HepG2 (cell line): Measurements from ENCODE around the gene ELFN1. TPM values are rescaled to one million over a fixed set of nuclear protein-coding genes. Genes with fewer than 3 reads are reported as not detected.

Experiments used
- ATAC-seq: fragments of 200-7000 bp; cut with Tn5 transposase; 3 replicates; pipeline ENCODE4 v1.9.1; 2020; ENCODE audit warnings: mild to moderate bottlenecking, moderate library complexity
- BruUV-seq: library from RNA; stranded (reverse); fragments of 400-500 nt; replicated peaks from 2 replicates; lab custom pipeline; 2021; lab: Mats Ljungman, UMichigan
- CTCF ChIA-PET: fragments of 300-600 bp; formaldehyde crosslinking; extraction: SDS; loops from one replicate; lab custom pipeline; 2021; ENCODE audit warnings: low total read pairs, inconsistent platforms, low intra/inter-chr PET ratio; lab: Yijun Ruan, JAX
- POLR2A ChIA-PET: fragments of 350-600 bp; sonication (Branson Sonifier 250); formaldehyde crosslinking; loops from one replicate; lab custom pipeline; 2020; ENCODE audit warnings: antibody characterized with exemption, inconsistent platforms; lab: Yijun Ruan, JAX
- DNase-seq: peaks from one replicate; pipeline ENCODE4 v3.0.0-alpha.2; 2015; ENCODE audit warnings: low spot score
- FAIRE-seq: peaks from 3 replicates; lab custom pipeline; 2011; peaks lifted over from hg19 to GRCh38; lab: Jason Lieb, UNC
- H2AFZ ChIP-seq: one replicate; pipeline ENCODE4 v1.6.1; 2011; ENCODE audit warnings: low read length, inconsistent platforms
- H3K27ac ChIP-seq: fragments of 300-600 bp; 3 replicates; pipeline ENCODE4 v1.8.0; 2011; ENCODE audit warnings: mixed run types, mild to moderate bottlenecking, mixed read lengths, low read length, inconsistent platforms; ENCODE audit not compliant: insufficient read depth; ENCODE audit errors: extremely low read length
- H3K27me3 ChIP-seq, 2 experiments: fragments of 200-600 bp in 1 of 2; 2 replicates in 1 of 2; 3 replicates in 1 of 2; pipeline versions ENCODE4 v1.6.0 to v1.8.0; 2011; ENCODE audit warnings: low read length in 2 of 2, mild to moderate bottlenecking in 2 of 2, moderate library complexity in 2 of 2, inconsistent platforms in 1 of 2; ENCODE audit not compliant: insufficient read depth in 2 of 2, control insufficient read depth in 1 of 2
- H3K36me3 ChIP-seq, 2 experiments: fragments of 200-600 bp in 1 of 2; replicated peaks in 1 of 2; 2 replicates in 1 of 2; 3 replicates in 1 of 2; pipeline versions ENCODE4 v1.5.1 to v1.8.0; 2011; ENCODE audit warnings: low read length in 2 of 2, inconsistent platforms in 1 of 2; ENCODE audit not compliant: insufficient read depth in 2 of 2, control insufficient read depth in 1 of 2
- H3K4me1 ChIP-seq: 2 replicates; pipeline ENCODE4 v1.5.1; 2012; ENCODE audit warnings: low read length, inconsistent platforms; ENCODE audit not compliant: insufficient read depth
- H3K4me2 ChIP-seq: 2 replicates; pipeline ENCODE4 v1.6.0; 2011; ENCODE audit warnings: low read depth, low read length, inconsistent platforms
- H3K4me3 ChIP-seq, 3 experiments: fragments of 200-600 bp in 1 of 3; sonication (generic), shearing (Covaris generic) in 1 of 3; replicated peaks in 1 of 3; 2 replicates each; pipeline ENCODE4 v1.5.1; 2011 to 2016; ENCODE audit warnings: low read length in 3 of 3, inconsistent platforms in 2 of 3, low read depth in 2 of 3, mild to moderate bottlenecking in 2 of 3, control low read depth in 1 of 3, mixed read lengths in 1 of 3; ENCODE audit not compliant: insufficient read depth in 1 of 3
- H3K79me2 ChIP-seq: one replicate; pipeline ENCODE4 v1.6.1; 2011; ENCODE audit warnings: low read length, inconsistent platforms; ENCODE audit not compliant: insufficient read depth
- H3K9ac ChIP-seq: 2 replicates; pipeline ENCODE4 v1.6.0; 2011; ENCODE audit warnings: mild to moderate bottlenecking, low read depth, low read length, inconsistent platforms; ENCODE audit not compliant: insufficient read depth
- H3K9me3 ChIP-seq: 2 replicates; pipeline ENCODE4 v1.5.1; 2012; ENCODE audit warnings: mild to moderate bottlenecking, low read length
- H4K20me1 ChIP-seq: 2 replicates; pipeline ENCODE4 v1.6.0; 2011; ENCODE audit warnings: inconsistent platforms, mild to moderate bottlenecking, low read length, moderate library complexity; ENCODE audit not compliant: insufficient read depth
- FOXO4 ChIP-seq: sonication (generic); formaldehyde crosslinking; conservative IDR thresholded peaks from 2 replicates; pipeline ENCODE4 v1.8.1; 2023; ENCODE audit warnings: missing genetic modification reagents
- IKZF5 ChIP-seq: IDR thresholded peaks from 2 replicates; pipeline ENCODE4 v1.6.1; 2018; ENCODE audit warnings: missing genetic modification reagents, mild to moderate bottlenecking, missing compliant biosample characterization
- KAT7 ChIP-seq: IDR thresholded peaks from 2 replicates; pipeline ENCODE4 v1.6.1; 2018; ENCODE audit warnings: borderline replicate concordance, missing compliant biosample characterization
- KLF13 ChIP-seq: sonication (generic); formaldehyde crosslinking; IDR thresholded peaks from 2 replicates; pipeline ENCODE4 v1.4.0; 2020; ENCODE audit warnings: mild to moderate bottlenecking, missing genetic modification reagents
- KLF9 ChIP-seq: IDR thresholded peaks from 2 replicates; pipeline ENCODE4 v1.6.1; 2016; ENCODE audit warnings: low read depth
- NKX3-1 ChIP-seq: sonication (generic); formaldehyde crosslinking; IDR thresholded peaks from 2 replicates; pipeline ENCODE4 v1.5.0; 2020; ENCODE audit warnings: missing genetic modification reagents
- PPARG ChIP-seq: conservative IDR thresholded peaks from 2 replicates; pipeline ENCODE4 v1.6.1; 2016; ENCODE audit warnings: missing biosample characterization, missing genetic modification reagents
- SALL1 ChIP-seq: sonication (generic); formaldehyde crosslinking; IDR thresholded peaks from 2 replicates; pipeline ENCODE4 v1.8.0; 2022; ENCODE audit warnings: mild to moderate bottlenecking, missing genetic modification reagents
- TAF15 ChIP-seq: fragments of 200-400 bp; formaldehyde crosslinking; IDR thresholded peaks from one replicate; pipeline ENCODE4 v1.6.1; 2018; ENCODE audit warnings: mild to moderate bottlenecking, low read depth, low read length; ENCODE audit not compliant: poor library complexity, severe bottlenecking
- ZBTB4 ChIP-seq: sonication (generic); formaldehyde crosslinking; IDR thresholded peaks from 2 replicates; pipeline ENCODE4 v1.4.0; 2020; ENCODE audit warnings: missing genetic modification reagents, mild to moderate bottlenecking, borderline replicate concordance
- ZC3H4 ChIP-seq: sonication (generic); formaldehyde crosslinking; IDR thresholded peaks from 2 replicates; pipeline ENCODE4 v1.4.0; 2020; ENCODE audit warnings: missing genetic modification reagents, borderline replicate concordance
- ZMYM3 ChIP-seq: sonication (generic); formaldehyde crosslinking; IDR thresholded peaks from 2 replicates; pipeline ENCODE4 v1.5.1; 2020; ENCODE audit warnings: mild to moderate bottlenecking, missing genetic modification reagents
- ZNF138 ChIP-seq: sonication (generic); formaldehyde crosslinking; IDR thresholded peaks from 2 replicates; pipeline ENCODE4 v1.5.0; 2020; ENCODE audit warnings: mild to moderate bottlenecking, low read depth, missing genetic modification reagents
- ZNF224 ChIP-seq: sonication (generic); formaldehyde crosslinking; IDR thresholded peaks from 2 replicates; pipeline ENCODE4 v1.5.0; 2020; ENCODE audit warnings: mild to moderate bottlenecking, missing genetic modification reagents
- ZNF333 ChIP-seq: sonication (generic); formaldehyde crosslinking; IDR thresholded peaks from 2 replicates; pipeline ENCODE4 v1.4.0; 2020; ENCODE audit warnings: mild to moderate bottlenecking, missing genetic modification reagents, borderline replicate concordance
- ZNF639 ChIP-seq: conservative IDR thresholded peaks from 2 replicates; pipeline ENCODE4 v1.6.1; 2018; ENCODE audit warnings: missing genetic modification reagents
- ZNF768 ChIP-seq: sonication (generic); formaldehyde crosslinking; IDR thresholded peaks from 2 replicates; pipeline ENCODE4 v1.4.0; 2020; ENCODE audit warnings: missing genetic modification reagents
- ZSCAN21 ChIP-seq: sonication (generic); formaldehyde crosslinking; IDR thresholded peaks from 2 replicates; pipeline ENCODE4 v1.8.0; 2022; ENCODE audit warnings: mild to moderate bottlenecking, missing genetic modification reagents, moderate library complexity, borderline replicate concordance
- ZSCAN29 ChIP-seq: sonication (generic); formaldehyde crosslinking; conservative IDR thresholded peaks from 2 replicates; pipeline ENCODE4 v1.4.0; 2020; ENCODE audit warnings: mild to moderate bottlenecking, missing genetic modification reagents
- WGBS: methylation state at CpG from one replicate; pipeline ENCODE4 v1.1.6; 2017; ENCODE audit warnings: low lambda C conversion rate; 5-methylcytosine and 5-hydroxymethylcytosine counted together
- in situ Hi-C: cut with HindIII; loops from 2 replicates; pipeline ENCODE4 v1.10.0; 2017; ENCODE audit warnings: low pct_unique_long_range_greater_than_20kb; ENCODE audit not compliant: extremely low pct_ligation_motif_present
- intact Hi-C: fragments of 100-400 bp; cut with micrococcal nuclease; formaldehyde crosslinking; loops from one replicate; pipeline ENCODE4 v1.10.0; 2022; ENCODE audit not compliant: unreplicated experiment
- polyA plus RNA-seq, 8 experiments: library from polyadenylated mRNA; depleted of rRNA in 3 of 8; stranded (reverse) in 7 of 8; unstranded in 1 of 8; fragments of >200 nt; fragmentation: Illumina TruSeq in 4 of 8; extraction: Trizol in 4 of 8; gene quantifications; 2 replicates each; pipeline versions ENCODE4 v1.2.1 to v1.2.3, GENCODE V29; 2011 to 2016; ENCODE audit warnings: low read depth in 4 of 8, missing spikeins in 1 of 8, mixed read lengths in 1 of 8; ENCODE audit not compliant: insufficient read depth in 1 of 8
- total RNA-seq, 5 experiments: library from RNA; depleted of rRNA; stranded (reverse); fragments of >200 nt; fragmentation: Illumina TruSeq; extraction: Trizol; gene quantifications; 2 replicates each; pipeline ENCODE4 v1.2.3, GENCODE V29; 2016; ENCODE audit warnings: low read depth in 1 of 5

The ELFN1 gene
- total and polyA plus RNA-seq, 2 of the 13 experiments (the other 11 are each of a cell fraction or from before 2014, with no cell fraction given): 0.13 to 0.18 TPM

GRCh38 chr7:1651891-1652290, 18.2 kb upstream of the ELFN1 start:
- Histone ChIP-seq H2AFZ (no peak overlapping the region), H3K9ac (no peak overlapping the region), H3K4me2 (no peak overlapping the region), H3K27ac (no peak overlapping the region), H3K9me3 (no peaks in the 10 kb centered on the region), H3K4me1 (peaks cover 39% of the 10 kb centered on the region), H3K79me2 (no peaks in the 10 kb centered on the region), H3K36me3 (no peaks in the 10 kb centered on the region), H4K20me1 (no peaks in the 10 kb centered on the region), H3K27me3 (peaks cover 8 to 50% of the 10 kb centered on the region in 2 experiments), H3K4me3 (no peak overlapping the region)
- 74% methylated on average over 5 of the region's 6 CpGs for WGBS
- DNase-seq: no peak
- intact Hi-C loops (no loop called here), in situ Hi-C loops (no loop called here)
- no TSS peak for BruUV-seq
- no peak for FAIRE-seq
- ChIA-PET POLR2A (no interaction called here), CTCF (no interaction called here)
- no peak for ATAC-seq
- TF ChIP-seq ZNF224 (CRISPR knock-in tag): no peak
- no peak for TF ChIP-seq ZSCAN21 (CRISPR knock-in tag)
- TF ChIP-seq FOXO4 (CRISPR knock-in tag): no peak
- no peak for TF ChIP-seq PPARG (CRISPR knock-in tag)
- no peak for TF ChIP-seq IKZF5 (CRISPR knock-in tag)
- TF ChIP-seq KAT7 (CRISPR knock-in tag): no peak
- peak; percentile 36; the same call in 1 of the 2 replicates for TF ChIP-seq ZNF768 (CRISPR knock-in tag)
- TF ChIP-seq TAF15: no peak
- TF ChIP-seq ZNF333 (CRISPR knock-in tag): no peak
- no peak for TF ChIP-seq ZSCAN29 (CRISPR knock-in tag)
- TF ChIP-seq ZBTB4 (CRISPR knock-in tag): no peak
- TF ChIP-seq SALL1 (CRISPR knock-in tag): no peak
- TF ChIP-seq KLF9: no peak
- no peak for TF ChIP-seq NKX3-1
- TF ChIP-seq ZMYM3 (CRISPR knock-in tag): peak; percentile 49; the same call in 1 of the 2 replicates
- no peak for TF ChIP-seq ZC3H4 (CRISPR knock-in tag)
- no peak for TF ChIP-seq KLF13 (CRISPR knock-in tag)
- TF ChIP-seq ZNF639 (CRISPR knock-in tag): no peak
- no peak for TF ChIP-seq ZNF138 (CRISPR knock-in tag)
